ENCODE results near the gene SRCAP. TPM values are rescaled to one million over a fixed set of nuclear protein-coding genes. Genes with fewer than 3 reads are reported as not detected.

SRCAP gene
- total and polyA plus RNA-seq, 2 of the 8 experiments (the other 6 are each of a cell fraction or from before 2014, with no cell fraction given): 5.5 to 54.3 TPM

DNA sequence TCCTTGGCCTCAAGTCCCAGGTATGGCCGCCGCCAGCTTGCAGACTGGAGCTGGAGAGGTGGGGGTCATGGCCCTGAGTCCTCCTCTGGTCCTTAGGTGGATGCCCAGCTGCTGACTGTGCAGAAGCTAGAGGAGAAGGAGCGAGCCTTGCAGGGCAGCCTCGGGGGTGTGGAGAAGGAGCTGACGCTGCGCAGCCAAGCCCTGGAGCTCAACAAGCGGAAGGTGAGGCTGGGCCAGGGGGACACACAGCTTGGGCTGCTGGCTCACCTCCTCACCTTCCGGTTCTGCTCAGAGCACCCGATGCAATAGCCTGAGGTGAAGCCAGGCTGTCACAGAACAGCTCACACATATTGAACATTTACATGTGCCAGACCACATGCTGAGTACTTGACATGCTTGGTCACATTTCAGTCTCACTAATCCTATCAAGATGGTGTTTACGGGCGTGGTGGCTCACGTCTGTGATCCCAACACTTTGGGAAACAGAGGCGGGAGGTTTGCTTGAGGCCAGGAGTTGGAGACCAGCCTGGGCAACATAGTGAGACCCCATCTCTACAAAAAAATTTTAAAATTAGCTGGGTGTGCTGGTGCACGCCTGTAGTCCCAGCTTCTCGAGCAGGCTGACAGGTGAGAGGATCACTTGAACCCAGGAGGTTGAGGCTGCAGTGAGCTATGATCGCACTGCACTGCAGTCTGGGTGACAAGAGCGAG, 70.6 kb downstream of the SRCAP start (continued):
- TF ChIP-seq CHD7 (IDR thresholded peaks at IDR 0.05; ENCODE audit: insufficient replicate concordance, low read length) (no peak), CREB1 (IDR thresholded peaks at IDR 0.05) (no peak), YY1 (IDR thresholded peaks at IDR 0.05; ENCODE audit: low read depth, low read length) (no peak), GTF2F1 (IDR thresholded peaks at IDR 0.05; ENCODE audit: borderline replicate concordance, low read depth, low read length) (no peak), BRCA1 (IDR thresholded peaks at IDR 0.05; ENCODE audit: low read depth, low read length) (no peak), SRF (IDR thresholded peaks at IDR 0.05; ENCODE audit: low read depth, low read length) (no peak), SP4 (IDR thresholded peaks at IDR 0.05; ENCODE audit: low read length) (no peak), SAP30 (IDR thresholded peaks at IDR 0.05; ENCODE audit: insufficient read depth, insufficient replicate concordance, low read length) (no peak), FOSL1 (IDR thresholded peaks at IDR 0.05; ENCODE audit: insufficient read depth, low read depth, low read length) (no peak), ASH2L (IDR thresholded peaks at IDR 0.05; ENCODE audit: low read length) (no peak), JUND (IDR thresholded peaks at IDR 0.05; ENCODE audit: low read length) (no peak), BACH1 (IDR thresholded peaks at IDR 0.05; ENCODE audit: low read length) (no peak)

All from H1 (cell line).